Putamen (tissue), 1 donor: ENCODE measurements around the gene JAKMIP1.

Experiments
- DNase-seq: peaks from one replicate; pipeline ENCODE4 v3.0.0-alpha.2; 2016; ENCODE audit warnings: low spot score

JAKMIP1 gene

DNA sequence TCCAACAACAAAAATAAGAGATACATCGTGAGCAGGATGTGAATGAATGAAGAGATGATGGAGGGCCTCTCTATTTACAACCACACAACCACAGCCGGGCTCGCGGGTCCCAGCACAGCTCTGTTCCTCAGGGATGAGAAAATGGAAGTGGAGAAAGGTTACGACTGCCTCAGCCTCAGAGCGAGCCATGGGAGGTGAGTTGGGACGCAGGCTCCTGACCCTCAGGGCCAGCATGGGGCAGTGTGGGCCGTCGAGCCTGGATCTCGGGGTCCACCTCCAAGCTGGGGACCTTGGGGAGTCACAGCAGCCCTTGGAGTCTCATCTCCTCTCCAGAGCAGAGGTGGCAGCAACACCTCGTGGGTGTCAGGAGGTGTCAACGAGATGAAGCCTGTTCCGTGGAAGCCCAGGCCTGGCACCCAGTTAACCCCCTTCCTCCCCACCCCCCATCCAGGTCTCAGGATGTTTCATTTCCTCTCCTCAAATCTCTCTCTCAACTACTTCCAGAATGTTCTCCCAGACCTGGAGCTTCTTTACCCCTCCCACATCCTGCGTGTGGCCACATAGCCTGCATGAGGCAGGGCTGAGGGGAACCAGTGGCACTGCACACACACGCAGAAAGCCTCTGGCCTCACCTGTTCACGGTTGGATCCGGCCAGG, 208.1 kb downstream of the JAKMIP1 start:
- no peak for DNase-seq

DNA sequence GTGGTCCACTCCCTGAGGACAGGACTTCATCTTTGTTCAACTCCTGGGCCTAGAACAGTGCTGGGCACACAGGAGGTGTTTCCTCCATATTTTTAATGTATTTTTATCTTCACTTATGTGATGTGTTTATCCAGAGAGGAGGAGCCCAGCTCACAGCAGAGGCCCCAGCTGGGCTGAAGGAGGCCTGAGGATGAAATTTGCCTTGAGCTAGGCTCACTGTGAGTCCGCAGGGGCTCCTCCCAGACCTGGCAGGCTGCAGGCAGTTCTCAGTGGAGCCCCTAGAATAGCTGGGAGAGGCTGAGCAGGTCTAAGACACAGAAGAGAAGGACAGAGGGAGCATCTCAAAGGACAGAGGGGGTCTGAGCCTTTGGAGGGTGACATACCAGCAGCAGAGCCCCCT, 208.9 kb downstream of the JAKMIP1 start:
- DNase-seq: no peak

DNA sequence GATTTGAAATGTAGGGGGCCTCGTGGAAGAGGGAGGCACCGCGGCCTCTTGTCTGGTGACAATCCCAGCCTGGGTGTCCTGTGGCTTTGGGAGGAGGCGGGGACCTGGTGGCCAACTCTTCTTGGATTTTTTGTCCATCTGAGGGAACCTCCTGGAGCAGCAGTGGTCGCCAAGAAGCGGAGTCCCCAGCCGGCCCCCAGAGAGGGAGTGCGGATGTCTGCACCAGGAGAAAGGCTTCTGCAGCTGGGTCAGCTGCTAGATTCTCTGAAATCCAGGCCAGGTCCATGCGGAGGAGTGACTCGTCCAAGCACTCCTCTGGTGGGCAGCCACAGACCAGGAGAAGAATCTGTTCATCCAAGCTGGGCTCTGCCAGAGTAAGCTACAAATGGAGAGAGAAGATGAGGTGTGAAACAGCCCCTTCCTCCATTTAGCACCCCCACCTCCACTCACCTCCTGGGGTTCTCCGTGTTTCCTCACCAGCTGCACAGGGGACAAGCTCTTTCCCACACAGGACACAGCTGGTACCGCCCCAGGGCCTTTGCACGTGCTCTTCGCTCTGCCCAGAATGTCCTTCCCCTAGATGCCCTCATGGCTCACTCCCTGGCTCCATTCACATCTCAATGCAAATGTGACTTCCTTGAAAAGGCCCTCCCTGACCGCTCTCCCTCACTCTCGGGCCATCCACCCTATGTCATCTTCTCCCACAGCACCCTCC, 209.7 kb downstream of the JAKMIP1 start:
- no peak for DNase-seq

DNA sequence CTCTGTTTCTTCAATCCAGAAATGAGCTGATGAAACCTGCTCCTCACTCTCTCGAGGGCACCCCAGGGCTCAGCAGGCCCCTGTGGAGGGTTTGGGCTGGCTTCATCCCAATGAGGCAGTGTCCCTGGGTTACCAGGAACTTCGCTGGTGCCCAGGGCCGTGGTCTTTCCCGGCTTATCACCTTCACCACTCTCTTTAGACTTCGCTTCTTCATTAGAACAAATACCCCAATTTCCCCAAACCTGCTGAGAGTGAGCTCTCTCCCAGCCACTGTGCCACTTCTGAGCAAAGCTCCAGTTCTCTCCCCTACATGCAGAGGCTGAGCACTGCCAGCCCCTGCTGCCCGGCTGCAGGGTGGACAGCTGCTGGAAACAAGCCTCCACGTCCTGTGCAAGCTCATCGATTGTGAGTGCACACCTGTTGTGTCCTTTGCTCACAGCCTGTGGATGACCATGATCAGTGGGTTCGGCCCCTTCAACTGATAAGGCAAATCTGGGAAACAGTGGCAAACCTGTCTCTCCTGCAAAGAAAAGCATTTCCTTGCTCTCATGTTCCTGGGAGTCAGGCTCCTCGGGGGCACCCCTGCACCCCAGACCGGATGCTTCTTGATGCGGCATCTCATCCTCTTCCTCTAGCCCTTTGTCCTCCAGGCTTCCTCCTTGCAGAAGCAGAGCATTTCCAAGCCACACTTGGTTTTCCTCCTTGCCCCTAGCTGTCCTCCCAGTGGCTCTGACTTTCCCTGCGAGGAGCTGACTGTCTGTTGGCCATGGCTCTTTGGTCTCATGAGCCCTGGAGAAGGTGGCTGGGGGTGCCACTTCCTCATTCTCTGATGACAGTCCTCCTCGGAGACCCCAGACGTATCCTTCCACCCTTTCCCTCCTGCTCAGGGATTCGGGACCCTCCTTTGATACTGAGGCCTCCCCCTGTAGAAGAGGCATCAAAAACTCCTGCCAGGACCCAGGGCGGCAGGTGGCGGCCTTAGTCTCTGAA, 210.8 kb downstream of the JAKMIP1 start:
- no peak for DNase-seq

DNA sequence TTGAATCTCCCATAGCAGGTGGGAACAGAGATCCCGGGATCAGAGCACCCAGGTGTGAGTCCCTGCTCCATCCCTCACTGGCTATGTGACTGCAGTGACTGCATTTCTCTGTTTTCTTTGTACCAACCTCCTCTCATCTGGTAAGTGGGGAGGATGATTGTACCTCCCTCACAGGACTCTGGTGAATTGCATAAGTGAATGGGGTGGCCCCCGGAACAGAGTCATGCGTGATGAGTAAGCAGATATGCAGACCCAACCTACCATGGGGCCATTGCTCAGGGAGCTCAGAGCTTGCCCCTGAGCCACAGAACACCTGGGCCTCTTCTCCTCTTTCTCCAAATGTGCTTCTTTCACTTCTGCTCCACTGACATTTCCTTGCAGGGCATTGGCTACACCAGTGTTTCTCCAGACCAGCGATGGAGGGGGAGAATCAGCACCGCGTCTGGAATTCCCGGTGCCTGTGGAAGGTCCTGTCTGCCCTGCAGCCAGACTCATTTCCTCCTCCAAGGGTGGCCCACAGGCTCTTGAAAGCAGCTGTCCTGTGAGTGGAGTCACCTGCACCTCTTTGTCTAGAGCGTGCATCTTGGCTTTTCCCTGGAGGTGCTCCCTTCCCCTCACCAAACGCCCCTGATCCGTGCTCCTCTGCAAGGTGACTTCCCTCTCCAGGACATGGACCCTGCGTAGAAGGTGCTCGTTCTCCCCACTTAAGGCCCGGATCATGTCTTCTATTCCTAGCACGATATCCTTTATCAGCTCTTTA, 212.1 kb downstream of the JAKMIP1 start:
- no peak for DNase-seq

DNA sequence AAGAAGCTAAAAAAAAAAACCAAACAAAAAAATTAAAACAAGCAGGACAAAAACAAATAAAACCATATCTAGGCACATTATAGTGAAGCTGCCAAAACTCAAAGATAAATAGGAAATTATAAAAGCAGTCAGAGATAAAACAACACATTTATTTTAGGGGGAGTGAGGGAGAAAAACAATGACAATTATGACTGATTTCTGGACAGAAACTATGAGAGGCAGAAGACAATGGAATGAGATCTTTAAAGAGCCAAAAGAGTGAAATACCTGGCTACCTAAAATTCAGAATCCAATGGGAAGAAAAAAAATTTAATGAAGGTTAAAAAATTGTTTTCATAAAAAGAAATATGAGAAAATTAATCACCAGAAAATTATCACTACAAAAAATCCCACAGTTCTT, 215.5 kb downstream of the JAKMIP1 start:
- no peak for DNase-seq

DNA sequence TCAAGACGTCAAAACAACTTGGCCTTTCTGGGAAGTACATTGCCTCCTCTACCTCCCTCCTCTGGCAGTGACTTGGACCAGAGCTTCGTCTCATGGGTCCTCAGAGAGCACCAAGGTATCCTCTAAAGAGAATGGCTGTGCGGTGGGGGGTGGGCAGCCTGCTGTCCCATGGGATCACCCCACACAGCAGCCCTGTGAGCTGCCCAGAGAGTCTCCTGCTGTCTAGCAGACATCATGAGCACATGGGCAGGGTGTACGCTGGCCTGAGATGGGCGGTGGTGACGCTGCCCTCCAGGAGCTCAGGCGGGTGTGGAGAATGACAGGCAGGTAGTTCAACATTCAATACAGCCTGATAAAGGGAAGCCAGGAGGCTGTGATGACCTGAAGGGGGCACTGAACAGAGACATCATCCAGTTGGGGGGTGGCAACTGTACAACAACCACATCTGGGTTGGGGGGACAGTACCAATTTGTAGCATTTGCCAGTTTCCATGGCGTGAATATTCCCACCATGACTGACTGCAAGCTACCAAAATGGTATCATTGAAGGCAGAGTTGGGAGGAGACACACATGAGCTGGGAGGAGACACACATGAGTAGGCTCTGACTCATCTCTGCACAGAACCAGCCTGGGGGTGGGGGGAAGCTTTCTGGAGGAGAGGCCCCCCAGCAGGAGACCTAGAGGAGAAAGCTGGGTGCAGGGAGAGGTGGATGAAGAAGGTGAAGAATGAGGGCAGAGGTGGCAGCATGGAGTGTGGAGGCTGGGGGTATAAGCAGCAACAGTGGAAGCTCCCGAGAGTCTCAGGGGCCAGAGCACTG, 218.0 kb downstream of the JAKMIP1 start:
- DNase-seq: no peak

DNA sequence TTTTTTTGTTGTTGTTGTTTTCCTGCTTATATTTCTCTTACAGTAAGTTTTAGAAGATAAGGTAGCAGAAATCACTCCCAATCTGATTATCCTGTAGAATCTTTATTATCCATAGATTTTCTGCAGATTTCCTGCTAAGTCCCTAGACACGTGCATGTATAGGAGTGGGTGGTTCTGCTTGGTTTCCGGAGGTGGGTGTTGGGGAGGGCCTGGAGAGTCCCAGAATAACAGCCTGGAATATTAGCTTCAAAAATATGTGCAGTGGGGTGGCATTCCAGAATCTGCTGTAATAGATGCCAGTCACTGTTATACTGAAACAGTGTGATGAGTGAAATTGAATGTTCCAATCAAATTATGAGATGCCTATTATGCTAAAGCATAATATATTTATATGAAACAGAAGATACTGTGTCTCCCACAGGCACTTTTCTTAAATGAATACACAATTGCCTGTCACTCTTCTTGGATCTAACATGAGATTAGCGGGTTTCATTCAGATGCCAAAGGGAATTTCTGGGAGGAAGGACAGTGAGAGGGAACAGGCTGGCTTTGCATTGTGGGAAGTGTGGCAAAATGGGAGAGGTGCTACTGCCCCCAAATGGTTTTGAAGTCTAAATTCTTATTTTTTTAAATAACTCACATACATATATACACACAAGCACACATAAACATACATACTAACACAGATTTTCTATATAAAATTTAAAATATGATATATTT, 219.8 kb downstream of the JAKMIP1 start:
- peak; percentile 44 for DNase-seq

DNA sequence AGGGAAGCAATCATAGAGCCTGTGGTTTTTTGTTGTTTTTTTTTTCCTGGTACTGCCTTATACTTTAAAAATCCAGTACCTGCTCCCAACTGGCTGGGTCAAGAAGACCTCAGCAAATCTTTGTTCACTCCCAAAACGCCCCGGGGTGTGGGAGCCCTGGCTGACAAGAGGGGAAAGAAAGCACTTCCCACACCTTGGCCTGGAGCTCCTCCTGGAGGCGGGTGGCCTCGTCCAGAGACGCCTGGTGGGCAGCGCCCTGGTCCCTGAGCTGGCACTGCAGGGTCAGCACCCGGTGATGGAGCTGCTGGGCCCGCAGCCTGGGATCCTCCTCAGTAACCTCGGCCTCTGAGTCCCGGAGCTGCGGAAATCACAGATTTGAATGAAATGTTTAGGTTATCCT, 220.4 kb downstream of the JAKMIP1 start:
- DNase-seq: no peak

DNA sequence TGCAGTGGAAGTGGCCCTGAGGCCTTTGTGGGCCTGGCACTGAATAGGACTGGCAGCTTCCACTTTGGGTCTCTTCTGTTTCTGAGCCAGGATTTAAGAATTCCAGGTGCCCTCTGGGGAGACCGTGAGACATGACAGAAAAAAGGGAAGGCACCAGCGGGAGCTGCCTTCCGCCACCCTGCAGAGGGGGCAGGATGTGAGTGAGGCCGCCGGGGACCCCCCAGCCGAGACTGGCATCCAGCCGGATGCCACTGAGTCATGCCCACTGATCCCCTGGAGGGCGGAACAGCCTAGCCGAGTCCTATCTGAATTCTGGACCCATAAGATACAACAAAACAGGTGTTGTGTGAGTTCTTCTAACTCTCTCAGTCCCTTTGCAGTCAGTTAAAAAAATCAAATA, 223.4 kb downstream of the JAKMIP1 start:
- DNase-seq: no peak

DNA sequence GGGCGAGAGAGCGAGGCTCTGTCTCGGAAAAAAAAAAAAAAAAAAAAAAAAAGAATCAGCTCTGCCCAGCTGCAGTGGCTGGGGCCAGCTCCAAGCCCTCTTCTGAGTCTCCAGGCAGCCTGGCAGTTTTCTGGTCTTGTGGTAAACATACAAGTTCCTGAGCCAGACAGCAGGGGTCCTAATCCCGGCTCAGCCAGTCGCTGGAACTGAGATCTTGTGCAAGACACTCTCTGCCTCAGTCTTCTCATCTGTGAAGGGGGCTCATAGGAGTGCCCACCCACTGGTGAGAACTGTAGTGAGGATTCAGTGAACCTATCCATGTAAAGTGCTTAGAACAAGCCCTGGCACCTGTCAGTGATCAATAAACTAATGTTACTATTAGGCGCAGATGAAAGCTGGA, 223.9 kb downstream of the JAKMIP1 start:
- DNase-seq: no peak
